OCI-LY1 (cell line): ENCODE data around the gene IFNGR2.

Experiments
- H2AFZ ChIP-seq: fragments of 200-600 bp; sonication (generic), shearing (Covaris generic); 2 replicates; pipeline ENCODE4 v1.6.0; 2014; ENCODE audit warnings: antibody characterized with exemption, mild to moderate bottlenecking, low read length
- H3F3A ChIP-seq: fragments of 200-600 bp; sonication (generic), shearing (Covaris generic); 2 replicates; pipeline ENCODE4 v1.6.0; 2014; ENCODE audit warnings: mild to moderate bottlenecking, antibody characterized with exemption, low read length, moderate library complexity; ENCODE audit not compliant: insufficient read depth
- H3K27ac ChIP-seq: fragments of 200-600 bp; sonication (generic); 2 replicates; pipeline ENCODE4 v1.5.1; 2014; ENCODE audit warnings: low read length, mixed run types, mild to moderate bottlenecking, low read depth; ENCODE audit not compliant: poor library complexity, severe bottlenecking
- H3K27me3 ChIP-seq: fragments of 200-600 bp; sonication (generic); 2 replicates; pipeline ENCODE4 v1.6.0; 2014; ENCODE audit warnings: antibody characterized with exemption, mild to moderate bottlenecking, low read length, moderate library complexity; ENCODE audit not compliant: insufficient read depth
- H3K36me3 ChIP-seq: fragments of 200-600 bp; sonication (generic); 2 replicates; pipeline ENCODE4 v1.6.1; 2014; ENCODE audit warnings: mild to moderate bottlenecking, antibody characterized with exemption, low read length, moderate library complexity, mixed read lengths; ENCODE audit not compliant: insufficient read depth
- H3K4me1 ChIP-seq: fragments of 200-600 bp; sonication (generic); 2 replicates; pipeline ENCODE4 v1.5.1; 2014; ENCODE audit warnings: mild to moderate bottlenecking, low read length, moderate library complexity; ENCODE audit not compliant: insufficient read depth, severe bottlenecking
- H3K4me2 ChIP-seq: fragments of 200-600 bp; sonication (generic), shearing (Covaris generic); 2 replicates; pipeline ENCODE4 v1.6.1; 2014; ENCODE audit warnings: low read length
- H3K4me3 ChIP-seq: fragments of 200-600 bp; sonication (generic); 2 replicates; pipeline ENCODE4 v1.5.1; 2014; ENCODE audit warnings: low read length, low read depth, mild to moderate bottlenecking, mixed read lengths; ENCODE audit not compliant: poor library complexity, severe bottlenecking
- H3K79me2 ChIP-seq: fragments of 200-600 bp; shearing (Covaris generic); 2 replicates; pipeline ENCODE4 v1.6.1; 2016; ENCODE audit warnings: mixed run types, low read length, mixed read lengths; ENCODE audit not compliant: insufficient read depth
- H3K9ac ChIP-seq: fragments of 200-600 bp; sonication (generic), shearing (Covaris generic); 2 replicates; pipeline ENCODE4 v1.6.1; 2014; ENCODE audit warnings: mild to moderate bottlenecking, low read length, mixed read lengths
- H3K9me2 ChIP-seq: fragments of 200-600 bp; sonication (generic), shearing (Covaris generic); 2 replicates; pipeline ENCODE4 v1.6.1; 2014; ENCODE audit warnings: low read depth, mild to moderate bottlenecking, low read length, mixed read lengths
- H3K9me3 ChIP-seq: fragments of 200-600 bp; shearing (Covaris generic); 2 replicates; pipeline ENCODE4 v1.6.1; 2014; ENCODE audit warnings: low read length, mixed read lengths
- H4K20me1 ChIP-seq: fragments of 200-600 bp; sonication (generic), shearing (Covaris generic); 2 replicates; pipeline ENCODE4 v1.6.0; 2016; ENCODE audit warnings: mild to moderate bottlenecking, low read length; ENCODE audit not compliant: insufficient read depth
- CTCF ChIP-seq: fragments of 200-600 bp; sonication (generic), shearing (Covaris generic); IDR thresholded peaks from 2 replicates; pipeline ENCODE4 v1.5.1; 2017; ENCODE audit warnings: mild to moderate bottlenecking, antibody characterized with exemption, low read length, moderate library complexity, mixed read lengths
- EZH2 ChIP-seq: fragments of 200-600 bp; sonication (generic), shearing (Covaris generic); IDR thresholded peaks from 2 replicates; pipeline ENCODE4 v1.8.0; 2017; ENCODE audit warnings: borderline replicate concordance, mixed run types, mild to moderate bottlenecking, antibody characterized with exemption, low read length, moderate library complexity, mixed read lengths

IFNGR2 gene

GRCh38 chr21:33387294-33387693, 15.9 kb upstream of the IFNGR2 start:
- TF ChIP-seq EZH2 (no peak), CTCF (no peak)
- no peaks in the 10 kb centered on the region for H3K27me3 ChIP-seq
- H3K4me2 ChIP-seq = no peak overlapping the region
- no peaks in the 10 kb centered on the region for H3K36me3 ChIP-seq
- H2AFZ ChIP-seq = no peak overlapping the region
- no peaks in the 10 kb centered on the region for H3F3A ChIP-seq
- peaks cover 33% of the 10 kb centered on the region for H3K4me1 ChIP-seq
- H3K9ac ChIP-seq = no peak overlapping the region
- H3K79me2 ChIP-seq = no peaks in the 10 kb centered on the region
- no peaks in the 10 kb centered on the region for H3K9me3 ChIP-seq
- H3K27ac ChIP-seq = no peak overlapping the region
- no peak overlapping the region for H3K4me3 ChIP-seq
- no peaks in the 10 kb centered on the region for H4K20me1 ChIP-seq
- H3K9me2 ChIP-seq = no peaks in the 10 kb centered on the region

GRCh38 chr21:33388188-33388587, 15.0 kb upstream of the IFNGR2 start:
- Histone ChIP-seq H3K4me3 (no peak overlapping the region), H3K9me2 (no peaks in the 10 kb centered on the region), H3K9ac (no peak overlapping the region), H3K79me2 (no peaks in the 10 kb centered on the region), H3K36me3 (no peaks in the 10 kb centered on the region), H3K9me3 (no peaks in the 10 kb centered on the region), H2AFZ (no peak overlapping the region), H3K27ac (peak overlapping the region; percentile 14), H3K4me2 (no peak overlapping the region), H3K27me3 (no peaks in the 10 kb centered on the region), H3F3A (no peaks in the 10 kb centered on the region), H3K4me1 (peaks cover 25% of the 10 kb centered on the region), H4K20me1 (no peaks in the 10 kb centered on the region)
- TF ChIP-seq CTCF (no peak), EZH2 (no peak)

- TF ChIP-seq EZH2 = no peak
- no peak for TF ChIP-seq CTCF
- H3K79me2 ChIP-seq = no peaks in the 10 kb centered on the region
- H3K27me3 ChIP-seq = no peaks in the 10 kb centered on the region
- H3K4me1 ChIP-seq = peaks cover 23% of the 10 kb centered on the region
- no peaks in the 10 kb centered on the region for H3K9me2 ChIP-seq
- no peak overlapping the region for H3K4me3 ChIP-seq
- no peak overlapping the region for H3K9ac ChIP-seq
- H4K20me1 ChIP-seq = no peaks in the 10 kb centered on the region
- no peaks in the 10 kb centered on the region for H3F3A ChIP-seq
- no peak overlapping the region for H3K4me2 ChIP-seq
- no peak overlapping the region for H3K27ac ChIP-seq
- no peaks in the 10 kb centered on the region for H3K36me3 ChIP-seq
- 0 out of 2 replicates have a peak overlapping the region, but pooled peaks have one; percentile 10 for H2AFZ ChIP-seq
- H3K9me3 ChIP-seq = no peaks in the 10 kb centered on the region
These were observed 12.7 kb upstream of the IFNGR2 start for GRCh38 chr21:33390479-33390878.
